ENCODE results near the gene ERG.

Gene ERG

GRCh38 chr21:38383411-38384237 lies 114.7 kb downstream of the ERG start:
- TF ChIP-seq FOXP2 (optimal IDR thresholded peaks at IDR 0.05; ENCODE audit: borderline replicate concordance, extremely low read depth, extremely low read length, insufficient read depth) (no peak), TAF1 (IDR thresholded peaks at IDR 0.05; ENCODE audit: borderline replicate concordance, insufficient read depth, low read length) (no peak), REST (IDR thresholded peaks at IDR 0.05; ENCODE audit: insufficient read depth in 1 of 2, low read depth in 2 of 2, low read length in 2 of 2) (no peak), SIN3A (IDR thresholded peaks at IDR 0.05; ENCODE audit: borderline replicate concordance, insufficient read depth, low read length) (no peak), POLR2AphosphoS5 (IDR thresholded peaks at IDR 0.05; ENCODE audit: low read depth, low read length) (no peak)

- TF ChIP-seq TAF1 (IDR thresholded peaks at IDR 0.05; ENCODE audit: borderline replicate concordance, insufficient read depth, low read length) (no peak), REST (IDR thresholded peaks at IDR 0.05; ENCODE audit: insufficient read depth in 1 of 2, low read depth in 2 of 2, low read length in 2 of 2) (no peak), POLR2AphosphoS5 (IDR thresholded peaks at IDR 0.05; ENCODE audit: low read depth, low read length) (no peak), SIN3A (IDR thresholded peaks at IDR 0.05; ENCODE audit: borderline replicate concordance, insufficient read depth, low read length) (no peak), FOXP2 (optimal IDR thresholded peaks at IDR 0.05; ENCODE audit: borderline replicate concordance, extremely low read depth, extremely low read length, insufficient read depth) (no peak)
These were observed 117.7 kb downstream of the ERG start for GRCh38 chr21:38380481-38381137.

GRCh38 chr21:38379147-38379546 lies 119.1 kb downstream of the ERG start:
- TF ChIP-seq SIN3A (IDR thresholded peaks at IDR 0.05; ENCODE audit: borderline replicate concordance, insufficient read depth, low read length) = no peak
- no peak for TF ChIP-seq FOXP2 (optimal IDR thresholded peaks at IDR 0.05; ENCODE audit: borderline replicate concordance, extremely low read depth, extremely low read length, insufficient read depth)
- no peak for TF ChIP-seq REST (IDR thresholded peaks at IDR 0.05; ENCODE audit: insufficient read depth in 1 of 2, low read depth in 2 of 2, low read length in 2 of 2)
- TF ChIP-seq POLR2AphosphoS5 (IDR thresholded peaks at IDR 0.05; ENCODE audit: low read depth, low read length) = no peak
- no peak for TF ChIP-seq TAF1 (IDR thresholded peaks at IDR 0.05; ENCODE audit: borderline replicate concordance, insufficient read depth, low read length)

- TF ChIP-seq SIN3A (IDR thresholded peaks at IDR 0.05; ENCODE audit: borderline replicate concordance, insufficient read depth, low read length) (no peak), FOXP2 (optimal IDR thresholded peaks at IDR 0.05; ENCODE audit: borderline replicate concordance, extremely low read depth, extremely low read length, insufficient read depth) (no peak)
These were observed 120.8 kb downstream of the ERG start for GRCh38 chr21:38377165-38378088.

- TF ChIP-seq REST (IDR thresholded peaks at IDR 0.05; ENCODE audit: insufficient read depth in 1 of 2, low read depth in 2 of 2, low read length in 2 of 2) (no peak), FOXP2 (optimal IDR thresholded peaks at IDR 0.05; ENCODE audit: borderline replicate concordance, extremely low read depth, extremely low read length, insufficient read depth) (no peak), POLR2AphosphoS5 (IDR thresholded peaks at IDR 0.05; ENCODE audit: low read depth, low read length) (no peak), SIN3A (IDR thresholded peaks at IDR 0.05; ENCODE audit: borderline replicate concordance, insufficient read depth, low read length) (no peak), TAF1 (IDR thresholded peaks at IDR 0.05; ENCODE audit: borderline replicate concordance, insufficient read depth, low read length) (no peak)
These were observed 121.6 kb downstream of the ERG start for GRCh38 chr21:38376693-38377092.
